A549 treated with AZD9567 at 1 μM for 4 hours (cell line): ENCODE measurements around the gene UBAP1L. TPM values are rescaled to one million over a fixed set of nuclear protein-coding genes. Genes with fewer than 3 reads are reported as not detected.

Source experiments
- total RNA-seq: library from RNA; stranded (reverse); fragments of 200-300 nt; extraction: Qiagen RNA extraction; gene quantifications from 5 replicates; pipeline ENCODE4 v1.2.3, GENCODE V29; 2022; ENCODE audit not compliant: insufficient read depth

Gene UBAP1L
- 0.85 to 1.6 TPM (median 1.00 TPM) in 4 of 5 replicates, not detected in the other for total RNA-seq

GRCh38 chr15:65115086-65115485, at the start of gene UBAP1L:
Gene UBAP1L, minus strand, starts transcription at chr15:65115200. Its CDS starts 8,985 bp downstream, at chr15:65106215.

GRCh38 chr15:65133548-65134200, 18.7 kb upstream of the UBAP1L start, which contains the start of gene PDCD7:
Gene PDCD7, minus strand, starts transcription at chr15:65133808. Its CDS starts 27 bp downstream, at chr15:65133781.

GRCh38 chr15:65076486-65077290, 38.3 kb downstream of the UBAP1L start, which contains the start of gene KBTBD13:
Gene KBTBD13, plus strand, starts transcription at chr15:65076746. Its CDS starts 70 bp downstream, at chr15:65076816.

GRCh38 chr15:65067645-65068402, 47.2 kb downstream of the UBAP1L start, which contains the start of gene RASL12:
Gene RASL12, minus strand, starts transcription at chr15:65067991. Its CDS starts 156 bp downstream, at chr15:65067835.

GRCh38 chr15:65044724-65045481, 70.1 kb downstream of the UBAP1L start, which contains the start of gene SLC51B:
Gene SLC51B, plus strand, starts transcription at chr15:65045387. Its CDS starts 4,618 bp downstream, at chr15:65050005.

Other genes with a start within 250 kb of the UBAP1L start
- 1.3 to 1.9 TPM (median 1.6 TPM) in 5 replicates for gene ANKDD1A, start 203.3 kb downstream of the UBAP1L start, total RNA-seq
- gene SPG21, start 125.3 kb downstream of the UBAP1L start, total RNA-seq = 112 to 125 TPM (median 117 TPM) in 5 replicates
- 27.0 to 37.8 TPM (median 29.4 TPM) in 5 replicates for gene MTFMT, start 85.6 kb downstream of the UBAP1L start, total RNA-seq
- 9.8 to 14.3 TPM (median 10.3 TPM) in 5 replicates for gene SLC51B, start 69.8 kb downstream of the UBAP1L start, total RNA-seq
- 0.05 to 0.19 TPM (median 0.09 TPM) in 4 of 5 replicates, not detected in the other for gene RASL12, start 47.2 kb downstream of the UBAP1L start, total RNA-seq
- 0.06 TPM in 1 of 5 replicates, not detected in the others for gene KBTBD13, start 38.5 kb downstream of the UBAP1L start, total RNA-seq
- 22.3 to 30.0 TPM (median 27.6 TPM) in 5 replicates for gene PDCD7, start 18.6 kb upstream of the UBAP1L start, total RNA-seq
- gene CLPX, start 70.1 kb upstream of the UBAP1L start, total RNA-seq = 39.4 to 46.5 TPM (median 43.5 TPM) in 5 replicates
- gene CILP, start 96.3 kb upstream of the UBAP1L start, total RNA-seq = 0.14 to 0.33 TPM (median 0.14 TPM) in 5 replicates
- gene PARP16, start 171.7 kb upstream of the UBAP1L start, total RNA-seq = 4.2 to 10.9 TPM (median 9.9 TPM) in 5 replicates
- gene RNU5A-1, start 180.9 kb upstream of the UBAP1L start, total RNA-seq = not detected in 5 replicates
- gene RNU5B-1, start 189.5 kb upstream of the UBAP1L start, total RNA-seq = not detected in 5 replicates